HFFc6 (cell line): ENCODE measurements around the gene ANKRD39. TPM values are rescaled to one million over a fixed set of nuclear protein-coding genes. Genes with fewer than 3 reads are reported as not detected.

Source experiments
- DNase-seq: peaks from one replicate; pipeline ENCODE4 v3.0.0-alpha.2; 2018
- H3K27ac Mint-ChIP-seq: 2 replicates; pipeline ENCODE4 v1.8.0; 2020; ENCODE audit warnings: mild to moderate bottlenecking, mixed read lengths
- H3K27me3 Mint-ChIP-seq: 2 replicates; pipeline ENCODE4 v1.8.0; 2021; ENCODE audit warnings: mild to moderate bottlenecking, moderate library complexity, mixed read lengths; ENCODE audit not compliant: insufficient read depth
- H3K36me3 Mint-ChIP-seq: 2 replicates; pipeline ENCODE4 v1.8.0; 2021; ENCODE audit warnings: low read depth, mixed read lengths
- H3K4me1 Mint-ChIP-seq: 2 replicates; pipeline ENCODE4 v1.8.0; 2020; ENCODE audit warnings: low read depth, mixed read lengths
- H3K4me3 Mint-ChIP-seq: 2 replicates; pipeline ENCODE4 v1.8.0; 2020; ENCODE audit warnings: mild to moderate bottlenecking, moderate library complexity, mixed read lengths
- H3K9me3 Mint-ChIP-seq: 2 replicates; pipeline ENCODE4 v1.8.0; 2020; ENCODE audit warnings: mild to moderate bottlenecking, mixed read lengths
- total RNA-seq, 6 experiments: library from RNA; stranded (reverse); fragmentation: NEBNext Ultra II Directional; extraction: Animal tissue kit (Norgen Biotek cat#: 25700); gene quantifications; 2 replicates in 1 of 6; 3 replicates in 5 of 6; pipeline ENCODE4 v1.2.3, GENCODE V29; 2021
- TF ChIP-seq, protein P1 (sequence below): fragments of 200-600 bp; sonication (generic); IDR thresholded peaks from 2 replicates; pipeline ENCODE4 v1.5.0; 2021; ENCODE audit warnings: antibody characterized with exemption, mild to moderate bottlenecking

The ANKRD39 gene
- total RNA-seq, 6 experiments from 2014 or later: 14.7 to 16.3 (median 15.3) TPM

DNA sequence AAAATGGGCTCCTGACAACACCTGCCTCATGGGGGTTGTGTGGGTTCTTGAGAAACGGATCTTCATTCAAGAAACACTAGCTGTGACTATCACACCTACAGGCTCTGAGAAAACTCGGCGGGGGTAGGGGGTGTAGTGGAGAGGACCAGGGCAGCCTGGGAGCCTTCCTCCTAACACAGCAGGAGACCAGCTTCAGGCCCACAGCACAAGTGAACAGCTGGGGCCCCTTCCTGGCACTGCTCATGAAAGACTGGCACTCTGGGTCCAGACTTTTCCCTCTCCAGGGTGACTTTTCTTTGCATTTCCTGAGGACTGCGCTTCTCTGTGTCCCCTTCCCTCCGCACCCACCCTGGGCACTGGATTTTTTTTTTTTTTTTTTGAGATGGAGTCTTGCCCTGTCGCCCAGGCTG lies 19.2 kb upstream of the ANKRD39 start:
- no peak for DNase-seq
- H3K27ac Mint-ChIP-seq: no peak overlapping the region
- TF ChIP-seq, protein P1, sequence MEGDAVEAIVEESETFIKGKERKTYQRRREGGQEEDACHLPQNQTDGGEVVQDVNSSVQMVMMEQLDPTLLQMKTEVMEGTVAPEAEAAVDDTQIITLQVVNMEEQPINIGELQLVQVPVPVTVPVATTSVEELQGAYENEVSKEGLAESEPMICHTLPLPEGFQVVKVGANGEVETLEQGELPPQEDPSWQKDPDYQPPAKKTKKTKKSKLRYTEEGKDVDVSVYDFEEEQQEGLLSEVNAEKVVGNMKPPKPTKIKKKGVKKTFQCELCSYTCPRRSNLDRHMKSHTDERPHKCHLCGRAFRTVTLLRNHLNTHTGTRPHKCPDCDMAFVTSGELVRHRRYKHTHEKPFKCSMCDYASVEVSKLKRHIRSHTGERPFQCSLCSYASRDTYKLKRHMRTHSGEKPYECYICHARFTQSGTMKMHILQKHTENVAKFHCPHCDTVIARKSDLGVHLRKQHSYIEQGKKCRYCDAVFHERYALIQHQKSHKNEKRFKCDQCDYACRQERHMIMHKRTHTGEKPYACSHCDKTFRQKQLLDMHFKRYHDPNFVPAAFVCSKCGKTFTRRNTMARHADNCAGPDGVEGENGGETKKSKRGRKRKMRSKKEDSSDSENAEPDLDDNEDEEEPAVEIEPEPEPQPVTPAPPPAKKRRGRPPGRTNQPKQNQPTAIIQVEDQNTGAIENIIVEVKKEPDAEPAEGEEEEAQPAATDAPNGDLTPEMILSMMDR: no peak
- H3K4me1 Mint-ChIP-seq: 0 out of 2 replicates have a peak, but pooled peaks cover 5% of the 10 kb centered on the region
- H3K27me3 Mint-ChIP-seq: peaks cover 40% of the 10 kb centered on the region
- H3K9me3 Mint-ChIP-seq: no peaks in the 10 kb centered on the region
- no peaks in the 10 kb centered on the region for H3K36me3 Mint-ChIP-seq
- H3K4me3 Mint-ChIP-seq: no peak overlapping the region

DNA sequence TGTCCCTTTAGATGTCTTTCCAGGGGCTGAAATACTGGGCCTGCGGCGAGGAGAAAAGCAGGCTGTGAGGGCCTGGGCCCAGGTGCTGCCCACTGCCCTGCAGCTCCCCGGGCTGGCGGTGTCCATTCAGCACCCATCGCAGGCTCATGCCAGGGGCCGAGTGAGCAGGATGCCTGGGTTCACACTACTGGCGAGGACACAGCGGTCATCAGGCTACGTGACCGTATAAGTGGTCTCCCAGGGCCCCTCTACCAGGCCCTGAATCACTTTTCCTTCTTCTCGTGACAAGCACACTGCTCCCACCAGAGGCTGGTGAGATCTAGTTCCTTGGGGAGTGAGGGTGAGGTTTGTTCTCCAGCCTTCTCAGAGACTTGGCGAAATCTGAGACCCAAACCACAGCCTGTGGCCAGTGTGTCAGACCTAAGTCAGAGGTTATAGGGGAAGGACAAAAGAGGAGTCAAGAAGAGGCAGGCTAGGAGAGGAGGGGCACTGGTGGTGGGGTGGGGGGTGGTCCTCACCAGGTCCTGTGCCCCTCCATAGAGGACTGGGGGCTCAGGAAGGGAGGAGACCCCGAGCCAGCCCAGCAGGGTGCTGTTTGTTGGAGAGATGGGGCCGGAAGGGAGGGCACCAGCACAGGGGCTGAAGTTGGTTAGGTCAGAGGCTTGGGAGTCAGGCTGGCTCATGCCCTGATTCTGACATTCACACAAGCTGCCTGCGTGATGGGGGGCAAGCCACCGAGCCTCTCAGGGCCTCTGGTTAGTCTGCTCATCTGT lies 18.6 kb upstream of the ANKRD39 start:
- Mint-ChIP-seq H3K4me1 (0 out of 2 replicates have a peak, but pooled peaks cover 5% of the 10 kb centered on the region), H3K9me3 (no peaks in the 10 kb centered on the region), H3K36me3 (no peaks in the 10 kb centered on the region), H3K27me3 (peaks cover 36% of the 10 kb centered on the region), H3K4me3 (no peak overlapping the region), H3K27ac (no peak overlapping the region)
- no peak for DNase-seq
- TF ChIP-seq, protein P1: no peak

DNA sequence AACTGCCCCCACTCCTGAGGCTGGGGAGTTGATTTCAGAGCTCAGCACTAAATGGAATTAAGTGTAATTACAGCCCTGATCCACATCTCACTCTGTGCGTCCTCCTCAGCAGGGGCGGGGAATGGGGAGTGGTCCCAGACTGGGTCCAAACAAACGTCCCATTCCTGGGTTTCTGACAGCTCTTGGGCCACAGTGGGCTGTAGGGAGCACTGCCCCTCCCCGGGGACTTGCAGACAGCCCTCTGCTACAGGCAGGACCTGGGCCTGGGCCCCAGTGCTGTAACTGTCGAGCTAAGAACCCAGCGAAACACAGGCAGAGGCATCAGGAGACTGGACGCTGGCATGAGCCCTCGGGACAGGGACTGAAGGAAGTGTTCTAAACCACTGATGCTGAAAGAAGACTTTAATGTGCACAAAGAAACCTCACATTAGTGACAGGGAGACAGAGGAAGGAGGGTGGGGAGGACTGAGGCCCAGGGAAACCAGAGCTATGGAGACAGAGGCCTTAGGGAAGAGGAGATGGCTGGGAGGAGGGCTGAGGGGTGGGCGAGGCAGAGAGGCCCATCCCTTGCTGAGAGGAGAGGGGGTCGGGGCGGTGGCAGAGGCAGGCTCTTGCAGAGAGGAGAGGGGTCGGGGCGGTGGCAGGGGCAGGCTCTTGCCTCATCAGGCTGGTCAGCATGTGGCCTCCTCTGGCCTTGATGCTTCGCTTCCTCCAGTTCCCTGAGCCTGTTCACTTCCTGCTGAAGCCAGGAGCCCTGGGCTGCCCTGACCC lies 17.9 kb upstream of the ANKRD39 start:
- Mint-ChIP-seq H3K36me3 (no peaks in the 10 kb centered on the region), H3K4me3 (no peak overlapping the region), H3K9me3 (no peaks in the 10 kb centered on the region), H3K4me1 (0 out of 2 replicates have a peak, but pooled peaks cover 5% of the 10 kb centered on the region), H3K27me3 (peaks cover 39% of the 10 kb centered on the region), H3K27ac (no peak overlapping the region)
- TF ChIP-seq, protein P1: peak; percentile 10; the same call in 1 of the 2 replicates
- DNase-seq: no peak

DNA sequence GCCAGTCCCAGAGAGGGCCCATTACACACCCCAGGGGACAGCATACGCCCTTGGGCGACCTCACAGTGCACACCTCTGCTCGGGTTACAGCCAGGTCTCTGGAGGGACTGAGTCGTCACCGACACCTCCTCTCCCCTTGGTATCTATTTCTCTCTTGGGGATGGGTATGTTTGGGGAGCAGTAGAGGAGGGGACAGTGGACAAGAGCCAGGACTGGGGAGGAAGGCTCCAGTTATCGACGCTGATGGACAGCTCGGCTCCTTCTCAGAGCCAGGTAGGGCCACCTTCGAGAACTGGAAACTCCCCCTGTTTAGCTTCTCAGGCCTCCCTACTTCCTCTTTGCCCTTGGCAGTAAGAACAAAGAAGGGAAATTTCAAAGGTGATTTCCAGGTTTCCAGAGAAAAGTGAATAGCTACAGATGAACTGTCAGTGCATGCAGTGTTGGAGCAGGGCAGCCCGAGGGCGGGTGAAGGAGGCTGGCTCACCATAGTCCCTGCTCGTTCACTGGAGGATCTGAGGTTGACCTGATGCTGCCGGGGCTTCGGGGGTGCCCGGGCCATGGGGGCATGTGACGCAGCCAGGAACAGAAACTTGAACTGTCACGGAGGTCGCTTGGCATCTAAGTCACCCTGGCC lies 16.5 kb upstream of the ANKRD39 start:
- TF ChIP-seq, protein P1: no peak
- Mint-ChIP-seq H3K36me3 (no peaks in the 10 kb centered on the region), H3K4me3 (no peak overlapping the region), H3K27ac (no peak overlapping the region), H3K4me1 (0 out of 2 replicates have a peak, but pooled peaks cover 5% of the 10 kb centered on the region), H3K27me3 (peaks cover 32% of the 10 kb centered on the region), H3K9me3 (no peaks in the 10 kb centered on the region)
- DNase-seq: no peak

DNA sequence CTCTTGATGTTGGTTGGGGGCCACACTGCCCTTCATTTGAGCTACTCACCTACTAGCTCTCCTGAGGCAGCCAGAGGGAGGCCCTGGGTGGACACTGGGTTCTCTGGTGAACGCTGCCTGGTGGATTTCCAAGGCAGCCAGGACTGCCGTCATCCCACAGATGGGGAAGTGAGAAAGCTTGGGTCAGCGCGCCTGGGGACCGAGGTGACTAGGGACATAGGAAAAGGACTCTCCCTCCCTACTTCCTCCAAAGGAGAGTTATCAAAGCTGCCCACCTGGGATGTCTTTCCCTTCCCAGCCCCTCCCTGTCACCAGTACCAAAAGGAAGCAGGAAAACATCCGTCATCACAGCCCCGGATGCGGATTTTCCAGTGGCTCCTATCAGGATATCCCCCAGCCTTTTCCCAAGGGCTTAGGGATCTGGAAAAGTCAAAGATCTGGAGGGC lies 15.9 kb upstream of the ANKRD39 start:
- no peak overlapping the region for H3K4me3 Mint-ChIP-seq
- 0 out of 2 replicates have a peak, but pooled peaks cover 5% of the 10 kb centered on the region for H3K4me1 Mint-ChIP-seq
- no peak overlapping the region for H3K27ac Mint-ChIP-seq
- peaks cover 32% of the 10 kb centered on the region for H3K27me3 Mint-ChIP-seq
- H3K36me3 Mint-ChIP-seq: no peaks in the 10 kb centered on the region
- DNase-seq: no peak
- no peaks in the 10 kb centered on the region for H3K9me3 Mint-ChIP-seq
- TF ChIP-seq, protein P1: no peak
